Sigmoid colon (tissue), 4 donors: Measurements from ENCODE around the gene TUBAL3.

ENCODE experiments used
- CTCF ChIP-seq, 4 experiments: fragments of 450-650 bp in 3 of 4; fragments of 200-600 bp in 1 of 4; IDR thresholded peaks; one replicate each; pipeline ENCODE4 v1.5.1; 2016 to 2019; ENCODE audit warnings: antibody characterized with exemption in 4 of 4, mild to moderate bottlenecking in 3 of 4, moderate library complexity in 2 of 4
- EP300 ChIP-seq, 4 donors: sonication (generic); formaldehyde crosslinking; IDR thresholded peaks; one replicate each; pipeline ENCODE4 v1.6.1; 2017; ENCODE audit warnings: antibody characterized with exemption in 4 of 4
- POLR2AphosphoS5 ChIP-seq, 4 donors: sonication (generic); formaldehyde crosslinking; IDR thresholded peaks; one replicate each; pipeline ENCODE4 v1.6.1; 2017; ENCODE audit warnings: antibody characterized with exemption in 4 of 4

GRCh38 chr10:5349362-5349761 is 55.3 kb downstream of the TUBAL3 start:
- TF ChIP-seq CTCF (IDR thresholded peaks at IDR 0.05) (no peak), EP300 (IDR thresholded peaks at IDR 0.05) (no peak), POLR2AphosphoS5 (IDR thresholded peaks at IDR 0.05) (no peak)
